Endometrial microvascular endothelial cells (primary cell): ENCODE measurements around the gene SCN1A. TPM values are rescaled to one million over a fixed set of nuclear protein-coding genes. Genes with fewer than 3 reads are reported as not detected.
"Not testable (repeated sequence)": the region's sequence is repeated elsewhere in the genome, so short reads cannot be mapped to it uniquely, and the experiment has no call there.

Experiments used
- in situ Hi-C: cut with HindIII; loops from 2 replicates; pipeline ENCODE4 v1.10.0; 2017; ENCODE audit warnings: low sequenced_read_pairs, low pct_unique_long_range_greater_than_20kb; ENCODE audit errors: inconsistent ontology term
- total RNA-seq: library from RNA; depleted of rRNA; stranded (reverse); fragments of >200 nt; gene quantifications from one replicate; pipeline ENCODE4 v1.2.3, GENCODE V29; 2015; ENCODE audit errors: inconsistent ontology term

The SCN1A gene
- total RNA-seq, 1 donor from 2014 or later = not detected

GRCh38 chr2:166025313-166025712 lies 102.5 kb downstream of the SCN1A start:
- in situ Hi-C loops = no loop called here

GRCh38 chr2:166017208-166017607 lies 110.6 kb downstream of the SCN1A start:
- in situ Hi-C loops = no loop called here

GRCh38 chr2:166013878-166014277 lies 113.9 kb downstream of the SCN1A start:
- in situ Hi-C loops = no loop called here

GRCh38 chr2:166011660-166012059 lies 116.2 kb downstream of the SCN1A start:
- in situ Hi-C loops = no loop called here

GRCh38 chr2:166000401-166000800 lies 127.4 kb downstream of the SCN1A start:
- in situ Hi-C loops = no loop called here

GRCh38 chr2:165990846-165991245 lies 137.0 kb downstream of the SCN1A start:
- in situ Hi-C loops = no loop called here

- in situ Hi-C loops = no loop called here
Observed at GRCh38 chr2:165989851-165990250, 138.0 kb downstream of the SCN1A start.

- in situ Hi-C loops = no loop called here
Observed at GRCh38 chr2:165985120-165985519, 142.7 kb downstream of the SCN1A start.

- in situ Hi-C loops = not testable (repeated sequence)
Observed at GRCh38 chr2:165972161-165972560, 155.7 kb downstream of the SCN1A start.

- in situ Hi-C loops = no loop called here
Observed at GRCh38 chr2:165970663-165971062, 157.2 kb downstream of the SCN1A start.

GRCh38 chr2:165969227-165969626 lies 158.6 kb downstream of the SCN1A start:
- in situ Hi-C loops = no loop called here

- in situ Hi-C loops = no loop called here
Observed at GRCh38 chr2:165967746-165968145, 160.1 kb downstream of the SCN1A start.

GRCh38 chr2:165961818-165962217 lies 166.0 kb downstream of the SCN1A start:
- in situ Hi-C loops = no loop called here

- in situ Hi-C loops = no loop called here
Observed at GRCh38 chr2:165959371-165959770, 168.4 kb downstream of the SCN1A start.

- in situ Hi-C loops = no loop called here
Observed at GRCh38 chr2:165958313-165958960, 169.4 kb downstream of the SCN1A start.

GRCh38 chr2:165957030-165957675 lies 170.7 kb downstream of the SCN1A start:
- in situ Hi-C loops = no loop called here

- in situ Hi-C loops = no loop called here
Observed at GRCh38 chr2:165953655-165954606, 173.9 kb downstream of the SCN1A start, which contains the start of gene TTC21B. TSS of gene TTC21B (minus strand) at chr2:165953776. CDS start at chr2:165953705, 71 bp downstream.

GRCh38 chr2:165953306-165953654 lies 174.5 kb downstream of the SCN1A start:
- in situ Hi-C loops = no loop called here

- in situ Hi-C loops = no loop called here
Observed at GRCh38 chr2:165952741-165953211, 175.0 kb downstream of the SCN1A start.
